Measurements from ENCODE around the gene RASGRP4. TPM values are rescaled to one million over a fixed set of nuclear protein-coding genes. Genes with fewer than 3 reads are reported as not detected.

Gene RASGRP4
- total and polyA plus RNA-seq, 4 donors, result 1.2 to 2.0 (median 1.6) TPM

DNA sequence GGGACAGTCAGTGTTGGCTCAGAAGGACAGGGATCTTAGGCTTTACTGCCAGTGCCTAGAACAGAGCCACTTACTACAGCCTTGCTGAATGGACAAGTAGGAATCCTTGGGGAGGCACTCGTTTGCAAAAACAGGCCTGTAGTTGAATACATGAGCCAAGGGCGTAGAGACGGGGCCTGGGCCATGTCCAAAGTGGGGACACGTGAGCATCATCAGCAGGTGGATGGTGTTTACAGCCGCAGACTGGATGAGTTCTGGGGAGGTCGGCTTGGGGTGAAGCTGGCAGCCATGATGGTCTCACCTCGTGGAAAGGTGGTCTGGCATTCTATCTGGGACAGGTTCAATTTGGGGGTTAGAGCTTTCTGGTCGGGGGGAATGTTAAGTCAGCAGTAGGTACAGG, 25.0 kb upstream of the RASGRP4 start:
- DNase-seq (ENCODE audit: low read depth in 4 of 6, low spot score in 6 of 6), result no peak
- Histone ChIP-seq H3K4me3 (ENCODE audit: low read depth, low read length) (no peak overlapping the region), H3K36me3 (ENCODE audit: control insufficient read depth, insufficient read depth, low read length) (peaks cover 2% of the 10 kb centered on the region), H3K27ac (ENCODE audit: low read depth, low read length) (no peak overlapping the region), H3K27me3 (ENCODE audit: control insufficient read depth, insufficient read depth, low read length) (no peaks in the 10 kb centered on the region), H3K9me3 (ENCODE audit: control insufficient read depth, insufficient read depth, low read length) (no peaks in the 10 kb centered on the region), H3K4me1 (ENCODE audit: control insufficient read depth, insufficient read depth, low read length) (no peaks in the 10 kb centered on the region)
- WGBS (ENCODE audit: insufficient coverage), result 88% methylated on average over 8 of the region's 8 CpGs

DNA sequence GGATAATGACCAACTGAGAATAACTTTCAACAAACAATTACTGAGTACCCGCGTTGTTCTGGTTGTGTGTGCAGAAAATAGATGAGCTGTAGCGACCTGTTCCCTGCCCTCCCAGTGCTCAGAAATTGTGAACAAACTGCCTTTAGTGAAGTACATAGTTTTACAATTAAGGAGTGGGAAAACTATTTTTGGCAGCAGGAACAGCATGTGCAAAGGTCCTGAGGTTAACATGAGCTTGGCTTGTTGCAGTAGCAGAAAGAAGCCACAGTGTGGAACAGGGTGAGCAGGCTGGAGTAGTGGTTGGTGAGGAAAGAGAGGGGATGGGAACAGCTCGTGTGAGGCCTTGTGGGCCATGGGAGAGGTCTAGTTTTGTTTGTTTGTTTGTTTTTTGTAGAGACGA, 23.5 kb upstream of the RASGRP4 start:
- H3K36me3 ChIP-seq (ENCODE audit: control insufficient read depth, insufficient read depth, low read length), result peaks cover 2% of the 10 kb centered on the region
- WGBS (ENCODE audit: insufficient coverage), result 90% methylated on average over 2 of the region's 5 CpGs
- no peak overlapping the region for H3K4me3 ChIP-seq (ENCODE audit: low read depth, low read length)
- H3K27me3 ChIP-seq (ENCODE audit: control insufficient read depth, insufficient read depth, low read length), result no peaks in the 10 kb centered on the region
- no peaks in the 10 kb centered on the region for H3K4me1 ChIP-seq (ENCODE audit: control insufficient read depth, insufficient read depth, low read length)
- no peak for DNase-seq (ENCODE audit: low read depth in 4 of 6, low spot score in 6 of 6)
- H3K9me3 ChIP-seq (ENCODE audit: control insufficient read depth, insufficient read depth, low read length), result no peaks in the 10 kb centered on the region
- H3K27ac ChIP-seq (ENCODE audit: low read depth, low read length), result no peak overlapping the region

DNA sequence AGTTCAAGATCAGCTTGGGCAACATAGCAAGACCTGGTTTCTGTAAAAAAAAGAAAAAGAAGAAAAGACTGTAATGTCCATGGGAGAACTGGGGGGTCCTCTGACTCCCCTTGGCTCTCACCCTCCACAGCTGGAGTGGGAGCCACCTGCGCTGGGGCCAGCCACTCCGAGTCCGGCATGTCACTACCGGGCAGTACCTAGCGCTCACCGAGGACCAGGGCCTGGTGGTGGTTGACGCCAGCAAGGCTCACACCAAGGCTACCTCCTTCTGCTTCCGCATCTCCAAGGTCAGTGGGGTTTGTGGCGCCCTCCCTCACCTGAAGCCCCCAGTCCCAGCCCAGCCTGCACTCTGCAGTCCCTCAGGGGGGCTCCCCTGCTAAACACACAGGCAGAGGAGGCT, 22.2 kb upstream of the RASGRP4 start:
- H3K36me3 ChIP-seq (ENCODE audit: control insufficient read depth, insufficient read depth, low read length), result peaks cover 2% of the 10 kb centered on the region

DNA sequence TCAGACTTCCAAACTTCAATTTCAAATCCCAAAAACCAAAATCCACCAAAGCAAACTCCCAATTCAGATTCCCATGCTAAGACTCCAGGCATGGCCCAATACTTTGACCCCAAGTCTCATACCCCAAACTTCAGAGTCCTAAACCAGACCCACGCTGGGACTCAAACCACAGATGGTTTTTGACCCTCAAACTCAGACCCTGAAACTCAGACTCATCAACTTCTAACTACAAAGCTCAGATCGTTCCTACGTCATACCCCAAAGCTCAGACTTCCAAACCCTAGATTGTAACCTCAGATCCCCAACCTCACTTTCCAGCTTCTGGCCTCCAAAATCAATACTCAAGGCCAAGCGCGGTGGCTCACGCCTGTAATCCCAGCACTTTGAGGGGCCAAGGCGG, 19.3 kb upstream of the RASGRP4 start:
- Histone ChIP-seq H3K27me3 (ENCODE audit: control insufficient read depth, insufficient read depth, low read length) (no peaks in the 10 kb centered on the region), H3K9me3 (ENCODE audit: control insufficient read depth, insufficient read depth, low read length) (no peaks in the 10 kb centered on the region), H3K27ac (ENCODE audit: low read depth, low read length) (no peak overlapping the region), H3K4me3 (ENCODE audit: low read depth, low read length) (no peak overlapping the region), H3K4me1 (ENCODE audit: control insufficient read depth, insufficient read depth, low read length) (no peaks in the 10 kb centered on the region), H3K36me3 (ENCODE audit: control insufficient read depth, insufficient read depth, low read length) (no peaks in the 10 kb centered on the region)
- 93% methylated on average over 6 of the region's 7 CpGs for WGBS (ENCODE audit: insufficient coverage)
- no peak for DNase-seq (ENCODE audit: low read depth in 4 of 6, low spot score in 6 of 6)

More for the DNA sequence above, 22.2 kb upstream of the RASGRP4 start:
- H3K27me3 ChIP-seq (ENCODE audit: control insufficient read depth, insufficient read depth, low read length), result no peaks in the 10 kb centered on the region
- 95% methylated on average over 9 of the region's 9 CpGs for WGBS (ENCODE audit: insufficient coverage)
- H3K9me3 ChIP-seq (ENCODE audit: control insufficient read depth, insufficient read depth, low read length), result no peaks in the 10 kb centered on the region
- no peak overlapping the region for H3K4me3 ChIP-seq (ENCODE audit: low read depth, low read length)
- no peak for DNase-seq (ENCODE audit: low read depth in 4 of 6, low spot score in 6 of 6)
- no peaks in the 10 kb centered on the region for H3K4me1 ChIP-seq (ENCODE audit: control insufficient read depth, insufficient read depth, low read length)
- no peak overlapping the region for H3K27ac ChIP-seq (ENCODE audit: low read depth, low read length)

DNA sequence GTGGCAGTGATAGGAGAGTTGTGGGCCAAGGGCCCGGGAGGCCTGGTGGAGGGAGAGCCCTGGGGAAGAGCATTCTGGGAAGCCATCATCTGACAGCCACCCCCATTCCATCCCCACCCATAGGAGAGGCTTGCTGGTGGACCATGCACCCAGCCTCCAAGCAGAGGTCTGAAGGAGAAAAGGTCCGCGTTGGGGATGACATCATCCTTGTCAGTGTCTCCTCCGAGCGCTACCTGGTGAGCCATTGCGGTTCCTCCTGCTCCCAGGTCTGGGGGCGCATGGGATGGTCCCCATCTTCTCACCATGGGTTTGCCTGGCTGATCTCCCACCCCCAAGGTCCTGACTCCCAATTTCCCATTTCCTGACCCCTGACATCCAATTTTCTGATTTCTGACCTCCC, 18.0 kb upstream of the RASGRP4 start:
- no peaks in the 10 kb centered on the region for H3K36me3 ChIP-seq (ENCODE audit: control insufficient read depth, insufficient read depth, low read length)
- no peaks in the 10 kb centered on the region for H3K9me3 ChIP-seq (ENCODE audit: control insufficient read depth, insufficient read depth, low read length)
- DNase-seq (ENCODE audit: low read depth in 4 of 6, low spot score in 6 of 6), result no peak

DNA sequence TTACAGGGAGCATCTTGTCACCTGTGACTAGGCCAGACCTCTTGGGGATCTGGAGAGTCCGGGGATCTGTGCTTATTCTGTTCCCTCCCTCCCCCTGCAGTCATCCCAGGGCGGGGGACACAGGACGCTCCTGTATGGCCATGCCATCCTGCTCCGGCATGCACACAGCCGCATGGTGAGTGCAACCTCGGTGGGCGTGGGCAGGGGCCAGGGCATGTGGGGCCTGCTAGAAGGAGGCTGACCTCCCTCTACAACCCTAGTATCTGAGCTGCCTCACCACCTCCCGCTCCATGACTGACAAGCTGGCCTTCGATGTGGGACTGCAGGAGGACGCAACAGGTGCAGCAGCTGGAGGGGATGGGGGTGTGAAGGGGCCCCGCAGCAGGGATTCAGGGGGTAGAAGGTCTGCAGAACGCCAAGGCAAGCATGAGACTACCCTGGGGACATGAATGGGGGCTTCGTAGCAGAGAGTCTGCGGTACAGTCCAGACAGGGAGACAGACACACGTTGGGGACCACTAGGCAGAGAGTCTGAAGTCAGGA, 17.5 kb upstream of the RASGRP4 start:
- Histone ChIP-seq H3K9me3 (ENCODE audit: control insufficient read depth, insufficient read depth, low read length) (no peaks in the 10 kb centered on the region), H3K36me3 (ENCODE audit: control insufficient read depth, insufficient read depth, low read length) (no peaks in the 10 kb centered on the region), H3K4me1 (ENCODE audit: control insufficient read depth, insufficient read depth, low read length) (no peaks in the 10 kb centered on the region), H3K27me3 (ENCODE audit: control insufficient read depth, insufficient read depth, low read length) (no peaks in the 10 kb centered on the region), H3K27ac (ENCODE audit: low read depth, low read length) (no peak overlapping the region), H3K4me3 (ENCODE audit: low read depth, low read length) (no peak overlapping the region)
- no peak for DNase-seq (ENCODE audit: low read depth in 4 of 6, low spot score in 6 of 6)
- WGBS (ENCODE audit: insufficient coverage), result 88% methylated on average over 14 of the region's 15 CpGs

More for the DNA sequence above, 18.0 kb upstream of the RASGRP4 start:
- no peak overlapping the region for H3K27ac ChIP-seq (ENCODE audit: low read depth, low read length)
- H3K4me3 ChIP-seq (ENCODE audit: low read depth, low read length), result no peak overlapping the region
- no peaks in the 10 kb centered on the region for H3K4me1 ChIP-seq (ENCODE audit: control insufficient read depth, insufficient read depth, low read length)
- WGBS (ENCODE audit: insufficient coverage), result 92% methylated on average over 4 of the region's 7 CpGs
- H3K27me3 ChIP-seq (ENCODE audit: control insufficient read depth, insufficient read depth, low read length), result no peaks in the 10 kb centered on the region

DNA sequence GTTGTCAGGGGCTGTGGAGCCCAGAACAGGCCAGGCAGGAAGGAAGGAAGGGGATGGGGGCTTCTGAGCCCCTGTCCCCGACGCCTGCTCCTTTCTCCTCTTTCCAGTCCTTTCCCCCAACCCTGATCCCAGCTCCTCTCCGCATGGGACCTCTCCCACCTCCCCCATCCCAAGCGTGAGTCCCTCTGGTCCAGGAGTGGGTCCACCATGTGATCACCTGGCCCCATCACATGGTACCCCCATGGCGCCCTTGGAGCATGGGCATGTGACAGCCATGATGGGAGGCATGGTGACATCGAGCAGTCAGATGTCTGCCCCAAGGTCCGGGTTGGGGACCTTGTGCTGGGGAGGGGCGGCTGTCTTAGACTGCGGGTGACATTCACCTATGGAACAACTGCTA, 16.7 kb upstream of the RASGRP4 start:
- Histone ChIP-seq H3K27me3 (ENCODE audit: control insufficient read depth, insufficient read depth, low read length) (no peaks in the 10 kb centered on the region), H3K4me3 (ENCODE audit: low read depth, low read length) (no peak overlapping the region), H3K9me3 (ENCODE audit: control insufficient read depth, insufficient read depth, low read length) (no peaks in the 10 kb centered on the region), H3K36me3 (ENCODE audit: control insufficient read depth, insufficient read depth, low read length) (no peaks in the 10 kb centered on the region), H3K27ac (ENCODE audit: low read depth, low read length) (no peak overlapping the region), H3K4me1 (ENCODE audit: control insufficient read depth, insufficient read depth, low read length) (no peaks in the 10 kb centered on the region)
- WGBS (ENCODE audit: insufficient coverage), result 99% methylated on average over 7 of the region's 9 CpGs
- DNase-seq (ENCODE audit: low read depth in 4 of 6, low spot score in 6 of 6), result no peak

DNA sequence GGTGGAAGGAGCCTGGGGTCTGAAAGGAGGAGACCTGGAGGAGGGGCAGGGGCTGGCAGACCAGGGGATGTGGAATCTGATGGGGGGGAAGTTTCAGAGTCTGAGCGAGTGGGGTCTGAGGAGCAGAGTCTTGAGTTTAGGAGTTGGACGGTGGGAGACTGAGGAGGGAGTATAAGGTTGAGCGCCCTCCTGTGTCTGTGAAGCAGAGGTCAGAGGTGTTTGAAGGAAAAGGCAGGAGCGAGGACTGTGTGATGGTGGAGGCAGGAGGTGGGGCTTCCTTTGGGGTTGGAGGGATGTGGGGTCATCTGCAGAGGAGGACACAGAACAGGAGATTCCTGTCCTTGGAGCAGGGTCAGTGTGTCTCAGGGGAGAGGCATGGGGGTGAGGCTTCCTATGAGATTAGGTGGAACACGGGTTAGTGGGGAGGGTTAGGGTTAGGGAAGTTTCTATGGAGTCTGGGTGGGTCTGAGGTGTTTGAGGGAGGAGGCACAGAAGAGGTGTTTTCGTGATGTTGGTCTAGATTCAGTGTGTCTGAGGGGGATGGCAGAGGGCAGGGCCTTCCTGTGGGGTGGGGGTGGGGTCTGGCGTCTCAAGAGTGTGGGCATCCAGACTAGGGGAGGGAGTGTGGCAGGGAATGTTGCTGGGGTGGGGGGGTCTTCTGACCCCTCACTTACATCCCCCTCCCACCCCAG, 15.8 kb upstream of the RASGRP4 start:
- Histone ChIP-seq H3K4me1 (ENCODE audit: control insufficient read depth, insufficient read depth, low read length) (no peaks in the 10 kb centered on the region), H3K27ac (ENCODE audit: low read depth, low read length) (no peak overlapping the region), H3K27me3 (ENCODE audit: control insufficient read depth, insufficient read depth, low read length) (no peaks in the 10 kb centered on the region), H3K36me3 (ENCODE audit: control insufficient read depth, insufficient read depth, low read length) (no peaks in the 10 kb centered on the region), H3K9me3 (ENCODE audit: control insufficient read depth, insufficient read depth, low read length) (no peaks in the 10 kb centered on the region), H3K4me3 (ENCODE audit: low read depth, low read length) (no peak overlapping the region)
- WGBS (ENCODE audit: insufficient coverage), result 58% methylated on average over 6 of the region's 7 CpGs
- DNase-seq (ENCODE audit: low read depth in 4 of 6, low spot score in 6 of 6), result no peak

DNA sequence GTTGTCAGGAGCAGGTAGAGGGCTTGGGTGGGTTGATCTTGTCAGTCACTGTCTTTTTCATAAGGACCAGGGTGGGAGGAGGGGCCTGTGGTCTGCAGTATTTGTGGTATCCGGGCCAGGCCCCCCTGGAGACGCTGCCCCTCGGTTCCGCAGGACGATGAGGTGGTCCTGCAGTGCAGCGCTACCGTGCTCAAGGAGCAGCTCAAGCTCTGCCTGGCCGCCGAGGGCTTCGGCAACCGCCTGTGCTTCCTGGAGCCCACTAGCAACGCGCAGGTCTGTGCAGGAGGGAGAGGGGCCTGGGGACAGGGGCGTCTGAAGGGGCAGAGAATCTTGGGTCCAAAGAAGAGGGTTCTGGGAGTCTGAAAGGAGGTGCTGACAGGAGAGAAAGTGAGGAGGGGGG, 14.6 kb upstream of the RASGRP4 start:
- Histone ChIP-seq H3K27me3 (ENCODE audit: control insufficient read depth, insufficient read depth, low read length) (no peaks in the 10 kb centered on the region), H3K9me3 (ENCODE audit: control insufficient read depth, insufficient read depth, low read length) (no peaks in the 10 kb centered on the region), H3K4me3 (ENCODE audit: low read depth, low read length) (no peak overlapping the region), H3K36me3 (ENCODE audit: control insufficient read depth, insufficient read depth, low read length) (no peaks in the 10 kb centered on the region), H3K4me1 (ENCODE audit: control insufficient read depth, insufficient read depth, low read length) (no peaks in the 10 kb centered on the region), H3K27ac (ENCODE audit: low read depth, low read length) (no peak overlapping the region)
- 67% methylated on average over 14 of the region's 14 CpGs for WGBS (ENCODE audit: insufficient coverage)
- no peak for DNase-seq (ENCODE audit: low read depth in 4 of 6, low spot score in 6 of 6)

DNA sequence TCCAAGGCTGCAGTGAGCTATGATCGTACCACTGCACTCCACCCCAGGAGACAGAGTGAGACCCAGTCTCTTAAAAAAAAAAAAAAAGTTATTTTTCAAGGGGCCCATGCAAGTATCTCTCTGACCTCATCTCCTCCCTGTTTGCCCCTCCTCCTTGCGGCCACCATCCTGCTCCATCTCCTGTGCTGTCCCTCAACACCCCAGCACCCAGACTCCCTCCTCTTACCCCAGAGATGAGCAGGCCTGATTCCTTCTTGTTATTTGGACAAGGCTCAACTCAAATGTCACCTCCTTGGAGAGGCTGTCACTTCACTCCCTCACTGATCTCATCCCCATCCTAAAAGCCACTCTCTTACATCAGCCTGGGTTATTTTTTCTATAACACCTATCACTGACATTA, 11.9 kb upstream of the RASGRP4 start:
- Histone ChIP-seq H3K4me3 (ENCODE audit: low read depth, low read length) (no peak overlapping the region), H3K4me1 (ENCODE audit: control insufficient read depth, insufficient read depth, low read length) (peaks cover 20% of the 10 kb centered on the region), H3K36me3 (ENCODE audit: control insufficient read depth, insufficient read depth, low read length) (no peaks in the 10 kb centered on the region), H3K27me3 (ENCODE audit: control insufficient read depth, insufficient read depth, low read length) (peaks cover 17% of the 10 kb centered on the region), H3K27ac (ENCODE audit: low read depth, low read length) (no peak overlapping the region), H3K9me3 (ENCODE audit: control insufficient read depth, insufficient read depth, low read length) (no peaks in the 10 kb centered on the region)
- 86% methylated on average over 1 of the region's 2 CpGs for WGBS (ENCODE audit: insufficient coverage)
- DNase-seq (ENCODE audit: low read depth in 4 of 6, low spot score in 6 of 6), result no peak

Measured in spinal cord (tissue), 10 donors.